Stromal cell of bone marrow (primary cell): ENCODE results near the gene ZNF219.

Experiments used
- DNase-seq: peaks from one replicate; pipeline ENCODE4 v3.0.0-alpha.2; 2012; ENCODE audit warnings: low read depth

Gene ZNF219

DNA sequence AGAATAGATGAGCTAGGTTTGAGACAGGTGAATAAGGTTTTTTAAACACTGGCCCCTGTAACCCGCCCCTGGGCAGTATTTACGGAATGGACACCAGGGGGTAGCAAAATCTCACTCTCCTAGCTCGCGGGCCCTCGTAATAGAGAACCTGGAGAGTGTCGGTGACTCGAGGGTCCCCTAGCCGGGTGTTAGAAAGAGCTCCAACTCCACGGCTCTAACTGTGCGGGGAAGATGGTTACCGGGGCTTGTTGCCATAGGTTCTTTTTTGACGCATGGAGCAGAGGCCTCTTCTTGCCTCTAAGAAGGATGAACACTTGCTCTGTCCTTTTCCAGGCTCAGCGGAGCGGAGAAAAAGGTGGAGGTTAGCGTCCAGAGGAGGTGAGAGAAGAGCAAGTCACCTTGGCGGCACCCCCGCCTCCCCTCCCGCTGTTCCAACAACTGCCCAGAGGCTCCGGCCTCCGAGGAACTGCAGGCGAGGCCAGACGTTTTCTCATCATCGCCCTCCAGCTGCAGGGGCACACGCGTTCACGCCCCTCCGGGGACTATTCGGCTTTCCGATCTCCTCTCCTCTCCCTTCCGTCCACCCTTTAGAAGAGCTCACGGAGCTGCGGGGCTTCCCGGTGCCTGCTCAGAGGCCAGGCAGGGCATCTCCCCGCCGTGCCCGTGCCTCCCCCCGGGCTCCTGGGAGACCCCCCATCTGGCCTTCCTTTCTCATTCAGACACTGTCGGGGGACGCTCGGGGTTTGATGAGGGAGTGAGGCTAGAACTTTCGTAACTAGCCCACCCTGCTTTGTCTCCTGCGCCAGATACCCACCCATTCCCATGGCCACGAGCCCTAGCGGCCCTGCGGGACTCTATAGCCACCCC, 29.7 kb downstream of the ZNF219 start:
- DNase-seq, result no peak

DNA sequence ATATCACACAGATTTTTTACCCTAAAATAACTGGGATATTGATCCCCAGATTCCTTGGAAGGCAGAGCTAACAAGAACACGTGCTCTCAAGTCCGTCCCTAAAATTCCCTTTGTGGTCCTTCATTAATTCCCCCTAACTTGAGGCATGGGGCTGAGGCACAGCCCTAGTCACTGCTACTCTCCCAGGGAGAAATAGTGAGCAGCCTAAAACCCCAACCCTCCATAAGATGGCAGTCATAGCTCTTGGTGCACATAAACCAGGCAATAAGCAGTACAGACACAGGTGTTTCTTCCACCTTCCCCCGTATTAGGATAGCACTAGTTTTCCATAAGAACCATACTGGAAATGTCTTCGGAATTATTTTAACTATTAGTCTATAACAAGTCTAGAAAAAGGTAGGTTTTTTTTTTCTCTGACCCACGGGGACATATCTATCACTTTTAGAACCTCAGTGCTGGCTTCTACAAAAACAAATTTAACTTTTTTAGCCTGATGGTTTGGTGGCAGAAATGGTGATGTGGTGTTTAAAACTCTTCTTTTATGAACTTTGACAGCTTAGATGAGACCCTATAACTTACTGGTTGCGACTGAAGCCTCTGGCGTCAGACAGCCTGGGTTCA, 31.5 kb downstream of the ZNF219 start:
- no peak for DNase-seq

DNA sequence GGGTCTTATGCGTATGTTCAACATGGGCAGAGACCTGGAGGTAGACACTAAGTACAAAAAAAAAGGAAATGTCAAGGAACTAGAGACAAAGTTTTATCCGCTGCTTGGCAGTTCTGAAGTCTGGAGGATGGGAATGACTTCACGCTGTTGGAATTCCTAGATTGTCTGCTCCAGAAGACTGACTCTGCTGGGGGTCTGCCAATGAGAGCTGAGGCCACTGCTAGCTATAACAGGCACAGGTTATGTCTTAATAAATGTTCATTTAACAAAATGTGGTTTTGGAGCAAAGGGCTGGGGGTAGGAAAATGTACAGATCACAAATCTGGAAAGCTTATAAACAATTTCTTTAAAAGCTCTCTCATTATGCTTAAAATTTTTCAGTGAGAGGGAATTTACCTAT, 35.0 kb downstream of the ZNF219 start:
- no peak for DNase-seq

- no peak for DNase-seq
Measured at GRCh38 chr14:21061347-21061668, 37.1 kb downstream of the ZNF219 start.

- DNase-seq, result no peak
Measured at GRCh38 chr14:21060614-21061346, 37.7 kb downstream of the ZNF219 start.

GRCh38 chr14:21059842-21060613, 38.4 kb downstream of the ZNF219 start:
- DNase-seq, result no peak

DNA sequence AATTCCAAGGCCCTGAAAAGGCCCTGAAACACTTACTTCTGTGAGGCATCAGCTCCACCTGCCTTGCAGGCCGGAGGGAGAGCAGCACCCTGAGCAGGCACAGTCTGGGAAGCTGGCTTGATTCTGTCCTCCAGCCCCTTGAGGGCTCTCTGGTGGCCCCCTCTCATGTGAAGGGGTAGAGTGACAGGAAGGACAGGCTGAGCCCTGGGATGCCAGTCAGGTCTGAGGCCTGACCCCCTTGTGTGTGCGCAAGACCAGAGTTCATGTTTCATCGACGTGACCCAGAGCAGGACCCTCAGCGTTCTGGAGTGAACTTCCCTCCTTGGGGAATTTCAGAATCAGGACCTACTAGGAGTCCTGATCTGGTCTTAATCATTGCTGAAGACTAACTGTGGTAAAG, 39.6 kb downstream of the ZNF219 start:
- DNase-seq, result no peak

- DNase-seq, result no peak
Measured at GRCh38 chr14:21057803-21058675, 40.4 kb downstream of the ZNF219 start, which contains the start of gene RNASE8. RNASE8 (plus strand) TSS chr14:21057822; CDS start chr14:21057893, 71 bp downstream.

DNA sequence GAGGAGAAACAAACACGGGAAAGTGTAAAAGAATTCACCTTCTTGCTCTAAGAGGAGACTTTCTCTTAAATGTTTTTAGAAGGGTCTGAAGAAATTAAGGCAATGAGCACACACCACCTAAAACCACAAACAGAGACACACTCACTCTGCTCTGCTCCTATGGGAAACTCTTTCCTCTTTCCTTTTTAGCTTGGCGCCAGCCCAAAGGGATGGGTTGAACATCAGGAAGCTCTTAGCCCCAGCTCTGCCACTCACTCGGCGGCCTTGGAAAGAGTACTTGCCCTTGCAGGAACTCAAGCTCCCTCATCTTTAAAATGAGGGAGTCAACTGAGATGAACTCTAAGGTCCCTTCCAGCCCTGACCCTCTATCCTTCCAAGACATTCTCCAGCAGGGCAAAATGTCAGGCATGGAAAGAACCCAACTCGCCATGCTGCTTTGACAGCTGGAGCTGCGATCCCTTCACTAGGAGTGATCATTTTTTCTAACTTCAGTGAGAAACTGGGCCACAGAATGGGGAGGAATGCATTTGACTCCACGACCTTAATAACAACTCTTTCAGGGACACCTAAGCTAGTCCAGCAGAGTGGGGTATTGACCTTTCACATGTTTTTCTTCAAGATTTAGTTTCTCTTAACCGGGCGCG, 41.8 kb downstream of the ZNF219 start:
- DNase-seq, result peak; percentile 64

GRCh38 chr14:21055432-21056117, 42.9 kb downstream of the ZNF219 start:
- no peak for DNase-seq

- no peak for DNase-seq
Measured at GRCh38 chr14:21054768-21055145, 43.7 kb downstream of the ZNF219 start.

DNA sequence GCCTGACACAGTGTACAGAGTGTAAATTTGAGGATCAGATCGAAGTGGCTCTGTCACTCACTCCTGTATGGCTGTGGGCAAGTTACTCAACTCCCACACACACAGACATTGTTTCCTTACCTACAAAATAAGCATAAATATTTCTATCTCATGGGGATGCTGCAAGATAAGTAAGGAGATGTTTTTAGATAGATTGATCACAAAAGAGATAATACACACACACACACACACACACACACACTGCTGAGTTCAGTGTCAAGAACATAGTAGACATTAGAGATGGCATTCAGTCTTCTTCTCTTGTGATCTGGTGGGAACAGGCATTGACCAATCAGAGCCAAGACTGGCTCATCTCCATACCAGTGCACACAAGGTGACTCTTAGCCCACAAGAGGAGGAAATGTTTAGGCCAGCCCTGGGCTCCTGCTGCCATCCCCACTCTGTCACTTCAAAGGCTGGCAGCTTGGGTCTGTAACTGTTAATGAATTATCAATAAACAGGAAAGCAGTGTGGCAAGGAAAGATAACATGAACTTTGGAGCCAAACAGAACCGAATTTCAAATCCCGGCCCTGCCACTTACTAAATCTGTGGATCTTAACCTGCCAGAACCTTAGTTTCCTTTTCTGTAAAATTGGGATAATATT, 44.2 kb downstream of the ZNF219 start:
- no peak for DNase-seq

DNA sequence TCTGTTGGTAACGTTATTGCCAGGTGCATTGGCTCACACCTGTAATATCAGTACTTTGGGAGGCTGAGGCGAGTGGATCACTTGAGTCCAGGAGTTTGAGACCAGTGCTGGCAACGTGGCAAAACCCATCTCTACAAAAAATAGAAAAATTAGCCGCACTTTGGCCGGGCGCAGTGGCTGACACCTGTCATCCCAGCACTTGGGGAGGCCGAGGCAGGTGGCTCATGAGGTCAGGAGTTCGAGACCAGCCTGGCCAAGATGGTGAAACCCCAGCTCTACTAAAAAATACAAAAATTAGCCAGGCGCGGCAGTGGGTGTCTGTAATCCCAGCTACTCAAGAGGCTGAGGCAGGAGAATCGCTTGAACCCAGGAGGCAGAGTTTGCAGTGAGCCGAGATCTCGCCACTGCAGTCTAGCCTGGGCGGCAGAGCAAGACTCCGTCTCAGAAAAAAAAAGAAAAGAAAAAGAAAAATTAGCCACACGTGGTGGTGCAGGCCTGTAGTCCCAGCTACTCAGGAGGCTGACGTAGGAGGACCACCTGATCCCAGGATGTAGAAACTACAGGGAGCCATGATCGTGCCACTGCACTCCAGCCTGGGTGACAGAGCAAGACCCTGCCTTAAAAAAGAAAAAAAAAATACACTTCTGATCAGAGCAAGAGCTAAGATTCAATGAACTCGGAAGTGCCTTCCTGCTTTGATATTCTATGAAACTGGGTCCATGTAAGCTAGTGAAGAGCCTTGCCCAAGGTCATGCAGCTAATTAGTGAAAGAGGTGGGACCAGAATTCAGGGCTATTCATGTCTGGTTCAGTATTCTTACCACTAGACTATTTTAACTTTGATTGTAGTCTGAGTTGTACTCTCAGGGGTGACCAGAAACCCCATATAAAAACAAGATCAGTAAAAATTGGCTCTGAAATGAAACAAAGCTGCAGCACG, 45.0 kb downstream of the ZNF219 start:
- DNase-seq, result no peak

- no peak for DNase-seq
Measured at GRCh38 chr14:21050597-21050996, 47.9 kb downstream of the ZNF219 start.

GRCh38 chr14:21049271-21049673, 49.2 kb downstream of the ZNF219 start:
- DNase-seq, result no peak

- no peak for DNase-seq
Measured at GRCh38 chr14:21048638-21049037, 49.8 kb downstream of the ZNF219 start.

DNA sequence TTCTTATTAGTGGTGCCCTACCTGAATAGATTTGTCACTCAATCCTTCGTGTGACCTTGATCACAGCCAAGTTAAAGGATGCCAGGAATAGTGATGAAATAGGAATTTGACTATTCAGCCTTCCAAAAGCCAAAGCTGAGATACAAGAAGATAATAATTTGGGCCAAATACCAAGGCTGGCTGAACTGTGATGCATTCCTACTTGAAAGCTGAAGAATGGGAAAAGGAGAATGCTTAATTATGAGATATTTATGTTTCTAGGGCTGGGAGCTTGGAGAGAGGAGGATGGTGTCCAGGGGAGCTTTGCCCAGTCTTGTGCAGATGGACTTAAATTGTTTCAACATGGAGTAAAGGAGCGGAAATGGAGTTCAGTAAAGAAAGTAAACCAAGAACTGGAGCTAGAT, 51.1 kb downstream of the ZNF219 start:
- no peak for DNase-seq

- DNase-seq, result no peak
Measured at GRCh38 chr14:21043974-21044618, 54.4 kb downstream of the ZNF219 start.
